Hepatocyte (in vitro differentiated cells): Measurements from ENCODE around the gene LRMDA. TPM values are rescaled to one million over a fixed set of nuclear protein-coding genes. Genes with fewer than 3 reads are reported as not detected.

Experiments used
- DNase-seq: peaks from one replicate; pipeline ENCODE4 v3.0.0-alpha.2; 2016; ENCODE audit warnings: low spot score
- H2AFZ ChIP-seq: fragments of 200-600 bp; sonication (generic); 2 replicates; pipeline ENCODE4 v1.6.0; 2016; ENCODE audit warnings: antibody characterized with exemption, mild to moderate bottlenecking
- H3K27ac ChIP-seq: fragments of 200-600 bp; sonication (generic); 2 replicates; pipeline ENCODE4 v1.5.1; 2016; ENCODE audit warnings: mild to moderate bottlenecking
- H3K27me3 ChIP-seq: fragments of 200-600 bp; sonication (generic); 2 replicates; pipeline ENCODE4 v1.6.1; 2016
- H3K36me3 ChIP-seq: fragments of 200-600 bp; sonication (generic); replicated peaks from 2 replicates; pipeline ENCODE4 v1.5.1; 2016; ENCODE audit warnings: low read depth; ENCODE audit not compliant: insufficient read depth
- H3K4me1 ChIP-seq: fragments of 200-600 bp; sonication (generic); 2 replicates; pipeline ENCODE4 v1.5.1; 2016; ENCODE audit warnings: mild to moderate bottlenecking, moderate library complexity; ENCODE audit not compliant: insufficient read depth
- H3K4me2 ChIP-seq: fragments of 200-600 bp; sonication (generic); 2 replicates; pipeline ENCODE4 v1.6.0; 2016
- H3K4me3 ChIP-seq: fragments of 200-600 bp; sonication (generic); 2 replicates; pipeline ENCODE4 v1.5.1; 2016; ENCODE audit warnings: mild to moderate bottlenecking
- H3K79me2 ChIP-seq: fragments of 200-600 bp; sonication (generic); 2 replicates; pipeline ENCODE4 v1.6.0; 2017; ENCODE audit warnings: mild to moderate bottlenecking
- H3K9me2 ChIP-seq: fragments of 200-600 bp; sonication (generic); replicated peaks from 2 replicates; pipeline ENCODE4 v1.6.0; 2017; ENCODE audit warnings: mild to moderate bottlenecking; ENCODE audit not compliant: insufficient read depth
- H3K9me3 ChIP-seq: fragments of 200-600 bp; sonication (generic); 2 replicates; pipeline ENCODE4 v1.5.1; 2016; ENCODE audit warnings: low read depth, mild to moderate bottlenecking
- H4K20me1 ChIP-seq: fragments of 200-600 bp; sonication (generic); 2 replicates; pipeline ENCODE4 v1.6.0; 2016; ENCODE audit warnings: mild to moderate bottlenecking; ENCODE audit not compliant: insufficient read depth, poor library complexity, severe bottlenecking
- CTCF ChIP-seq: fragments of 200-600 bp; sonication (generic); IDR thresholded peaks from 2 replicates; pipeline ENCODE4 v1.5.1; 2016; ENCODE audit warnings: antibody characterized with exemption, mild to moderate bottlenecking; ENCODE audit not compliant: poor library complexity
- EZH2 ChIP-seq: fragments of 200-600 bp; sonication (generic); IDR thresholded peaks from 2 replicates; pipeline ENCODE4 v1.6.1; 2016; ENCODE audit warnings: antibody characterized with exemption, mild to moderate bottlenecking, borderline replicate concordance
- EZH2phosphoT487 ChIP-seq: fragments of 200-600 bp; sonication (generic); IDR thresholded peaks from one replicate; pipeline ENCODE4 v1.6.1; 2018; ENCODE audit warnings: antibody characterized with exemption, mild to moderate bottlenecking, low read depth, moderate library complexity; ENCODE audit not compliant: unreplicated experiment, severe bottlenecking
- WGBS: methylation state at CpG from one replicate; pipeline ENCODE4 v1.1.6; 2016; ENCODE audit warnings: low lambda C conversion rate; ENCODE audit errors: missing lambda C conversion rate; 5-methylcytosine and 5-hydroxymethylcytosine counted together
- polyA plus RNA-seq: library from polyadenylated mRNA; unstranded; fragments of >200 nt; fragmentation: Nextera tagmentation; extraction: Ambion mirVana; gene quantifications from 2 replicates; pipeline ENCODE4 v1.2.1, GENCODE V29; 2016
- total RNA-seq: library from RNA; depleted of rRNA; stranded (reverse); fragments of >200 nt; gene quantifications from 2 replicates; pipeline ENCODE4 v1.2.3, GENCODE V29; 2014

The LRMDA gene
- total and polyA plus RNA-seq, 2 experiments from 2014 or later: 5.6 to 15.7 TPM

- H3K9me2 ChIP-seq: no peaks in the 10 kb centered on the region
- no peak overlapping the region for H2AFZ ChIP-seq
- no peak overlapping the region for H3K27ac ChIP-seq
- H3K9me3 ChIP-seq: no peaks in the 10 kb centered on the region
- no peak overlapping the region for H3K4me2 ChIP-seq
- no peak for TF ChIP-seq EZH2phosphoT487
- no peaks in the 10 kb centered on the region for H3K27me3 ChIP-seq
- no peaks in the 10 kb centered on the region for H4K20me1 ChIP-seq
- no peaks in the 10 kb centered on the region for H3K36me3 ChIP-seq
- H3K4me1 ChIP-seq: no peaks in the 10 kb centered on the region
- no peak overlapping the region for H3K4me3 ChIP-seq
- DNase-seq: no peak
- 85% methylated on average over 6 of the region's 6 CpGs for WGBS
- H3K79me2 ChIP-seq: no peaks in the 10 kb centered on the region
These were observed 1012.8 kb downstream of the LRMDA start for GRCh38 chr10:76444034-76444800.

GRCh38 chr10:76447578-76447977, 1016.2 kb downstream of the LRMDA start:
- no peak for DNase-seq
- no peaks in the 10 kb centered on the region for H3K27me3 ChIP-seq
- H3K4me1 ChIP-seq: no peaks in the 10 kb centered on the region
- H3K79me2 ChIP-seq: no peaks in the 10 kb centered on the region
- H3K36me3 ChIP-seq: no peaks in the 10 kb centered on the region
- WGBS: 80% methylated on average over 1 of the region's 1 CpG
- H3K4me2 ChIP-seq: no peak overlapping the region
- H3K27ac ChIP-seq: no peak overlapping the region
- H2AFZ ChIP-seq: no peak overlapping the region
- H3K4me3 ChIP-seq: no peak overlapping the region
- H3K9me3 ChIP-seq: no peaks in the 10 kb centered on the region
- no peaks in the 10 kb centered on the region for H3K9me2 ChIP-seq
- TF ChIP-seq EZH2phosphoT487: no peak
- no peak for TF ChIP-seq EZH2
- no peak for TF ChIP-seq CTCF
- H4K20me1 ChIP-seq: no peaks in the 10 kb centered on the region

GRCh38 chr10:76451911-76452310, 1020.5 kb downstream of the LRMDA start:
- Histone ChIP-seq H3K27me3 (no peaks in the 10 kb centered on the region), H4K20me1 (no peaks in the 10 kb centered on the region), H3K27ac (no peak overlapping the region), H3K4me2 (no peak overlapping the region), H3K9me3 (no peaks in the 10 kb centered on the region), H3K36me3 (no peaks in the 10 kb centered on the region), H3K79me2 (no peaks in the 10 kb centered on the region), H3K4me1 (no peaks in the 10 kb centered on the region), H2AFZ (no peak overlapping the region), H3K4me3 (no peak overlapping the region), H3K9me2 (no peaks in the 10 kb centered on the region)
- no peak for DNase-seq
- WGBS: 100% methylated on average over 2 of the region's 2 CpGs
- TF ChIP-seq EZH2: no peak
- no peak for TF ChIP-seq EZH2phosphoT487
- no peak for TF ChIP-seq CTCF

- no peak for DNase-seq
- Histone ChIP-seq H3K36me3 (no peaks in the 10 kb centered on the region), H2AFZ (no peak overlapping the region), H3K79me2 (no peaks in the 10 kb centered on the region), H3K4me3 (no peak overlapping the region), H4K20me1 (no peaks in the 10 kb centered on the region), H3K9me3 (no peaks in the 10 kb centered on the region), H3K4me2 (no peak overlapping the region), H3K4me1 (no peaks in the 10 kb centered on the region), H3K9me2 (no peaks in the 10 kb centered on the region), H3K27ac (no peak overlapping the region), H3K27me3 (no peaks in the 10 kb centered on the region)
- WGBS: 76% methylated on average over 1 of the region's 1 CpG
- TF ChIP-seq EZH2: no peak
- no peak for TF ChIP-seq EZH2phosphoT487
- no peak for TF ChIP-seq CTCF
These were observed 1021.9 kb downstream of the LRMDA start for GRCh38 chr10:76453332-76453731.
